ENCODE measurements around the gene NXN.

The NXN gene

GRCh38 chr17:851924-852323 is 127.7 kb downstream of the NXN start:
- H3K27me3 ChIP-seq (ENCODE audit: insufficient read depth, poor library complexity, severe bottlenecking): no peaks in the 10 kb centered on the region
- no peak overlapping the region for H3K27ac ChIP-seq (replicated peaks)
- DNase-seq (ENCODE audit: low read depth in 1 of 2, low spot score in 1 of 2): no peak
- TF ChIP-seq POLR2AphosphoS5 (IDR thresholded peaks at IDR 0.05; ENCODE audit: low read depth) (no peak), SPI1 (IDR thresholded peaks at IDR 0.05; ENCODE audit: borderline replicate concordance, low read depth) (no peak), REST (IDR thresholded peaks at IDR 0.05; ENCODE audit: insufficient replicate concordance, low read depth) (no peak), GABPA (IDR thresholded peaks at IDR 0.05; ENCODE audit: low read depth) (no peak), CTCF (IDR thresholded peaks at IDR 0.05; ENCODE audit: insufficient read depth, low read length) (no peak)
- H3K4me3 ChIP-seq (replicated peaks; ENCODE audit: insufficient read depth, low read length): no peak overlapping the region

GRCh38 chr17:850851-851763 is 128.5 kb downstream of the NXN start:
- no peak overlapping the region for H3K27ac ChIP-seq (replicated peaks)
- TF ChIP-seq GABPA (IDR thresholded peaks at IDR 0.05; ENCODE audit: low read depth) (no peak), POLR2AphosphoS5 (IDR thresholded peaks at IDR 0.05; ENCODE audit: low read depth) (no peak), CTCF (IDR thresholded peaks at IDR 0.05; ENCODE audit: insufficient read depth, low read length) (no peak), REST (IDR thresholded peaks at IDR 0.05; ENCODE audit: insufficient replicate concordance, low read depth) (no peak), SPI1 (IDR thresholded peaks at IDR 0.05; ENCODE audit: borderline replicate concordance, low read depth) (no peak)
- no peak overlapping the region for H3K4me3 ChIP-seq (replicated peaks; ENCODE audit: insufficient read depth, low read length)
- H3K27me3 ChIP-seq (ENCODE audit: insufficient read depth, poor library complexity, severe bottlenecking): no peaks in the 10 kb centered on the region
- DNase-seq (ENCODE audit: low read depth in 1 of 2, low spot score in 1 of 2): no peak

GRCh38 chr17:850086-850850 is 129.3 kb downstream of the NXN start:
- Histone ChIP-seq H3K4me3 (replicated peaks; ENCODE audit: insufficient read depth, low read length) (no peak overlapping the region), H3K27me3 (ENCODE audit: insufficient read depth, poor library complexity, severe bottlenecking) (no peaks in the 10 kb centered on the region), H3K27ac (replicated peaks) (no peak overlapping the region)
- DNase-seq (ENCODE audit: low read depth in 1 of 2, low spot score in 1 of 2): no peak
- TF ChIP-seq REST (IDR thresholded peaks at IDR 0.05; ENCODE audit: insufficient replicate concordance, low read depth) (no peak), POLR2AphosphoS5 (IDR thresholded peaks at IDR 0.05; ENCODE audit: low read depth) (no peak), SPI1 (IDR thresholded peaks at IDR 0.05; ENCODE audit: borderline replicate concordance, low read depth) (no peak), CTCF (IDR thresholded peaks at IDR 0.05; ENCODE audit: insufficient read depth, low read length) (no peak), GABPA (IDR thresholded peaks at IDR 0.05; ENCODE audit: low read depth) (no peak)

Measured in HL-60 (cell line).